ENCODE measurements around the gene VPS13D. TPM values are rescaled to one million over a fixed set of nuclear protein-coding genes. Genes with fewer than 3 reads are reported as not detected.

VPS13D gene
- total and polyA plus RNA-seq, 10 of the 15 experiments (the other 5 are each of a cell fraction or from before 2014, with no cell fraction given): 1.4 to 16.9 (median 8.5) TPM

DNA sequence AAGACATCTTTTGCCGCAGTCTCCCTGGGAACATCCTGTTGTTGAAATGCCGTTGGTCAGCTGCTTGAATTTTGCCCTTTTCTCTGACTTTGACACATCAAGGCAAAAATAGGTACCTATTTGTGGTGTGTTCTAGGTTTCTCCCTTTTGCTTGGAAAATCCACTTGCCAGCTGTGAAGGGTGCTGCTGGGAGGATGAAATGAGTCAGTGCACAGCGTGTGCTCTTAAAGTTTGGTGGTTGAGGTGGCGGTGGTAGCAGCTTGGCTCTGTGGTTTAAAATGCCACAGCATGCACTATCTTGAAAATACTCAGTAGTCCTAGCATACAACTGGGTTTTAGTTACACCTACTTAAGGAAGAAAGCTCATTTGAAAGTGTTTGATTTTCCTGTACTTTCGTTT is 204.3 kb downstream of the VPS13D start (continued):
- TF ChIP-seq, protein P1, sequence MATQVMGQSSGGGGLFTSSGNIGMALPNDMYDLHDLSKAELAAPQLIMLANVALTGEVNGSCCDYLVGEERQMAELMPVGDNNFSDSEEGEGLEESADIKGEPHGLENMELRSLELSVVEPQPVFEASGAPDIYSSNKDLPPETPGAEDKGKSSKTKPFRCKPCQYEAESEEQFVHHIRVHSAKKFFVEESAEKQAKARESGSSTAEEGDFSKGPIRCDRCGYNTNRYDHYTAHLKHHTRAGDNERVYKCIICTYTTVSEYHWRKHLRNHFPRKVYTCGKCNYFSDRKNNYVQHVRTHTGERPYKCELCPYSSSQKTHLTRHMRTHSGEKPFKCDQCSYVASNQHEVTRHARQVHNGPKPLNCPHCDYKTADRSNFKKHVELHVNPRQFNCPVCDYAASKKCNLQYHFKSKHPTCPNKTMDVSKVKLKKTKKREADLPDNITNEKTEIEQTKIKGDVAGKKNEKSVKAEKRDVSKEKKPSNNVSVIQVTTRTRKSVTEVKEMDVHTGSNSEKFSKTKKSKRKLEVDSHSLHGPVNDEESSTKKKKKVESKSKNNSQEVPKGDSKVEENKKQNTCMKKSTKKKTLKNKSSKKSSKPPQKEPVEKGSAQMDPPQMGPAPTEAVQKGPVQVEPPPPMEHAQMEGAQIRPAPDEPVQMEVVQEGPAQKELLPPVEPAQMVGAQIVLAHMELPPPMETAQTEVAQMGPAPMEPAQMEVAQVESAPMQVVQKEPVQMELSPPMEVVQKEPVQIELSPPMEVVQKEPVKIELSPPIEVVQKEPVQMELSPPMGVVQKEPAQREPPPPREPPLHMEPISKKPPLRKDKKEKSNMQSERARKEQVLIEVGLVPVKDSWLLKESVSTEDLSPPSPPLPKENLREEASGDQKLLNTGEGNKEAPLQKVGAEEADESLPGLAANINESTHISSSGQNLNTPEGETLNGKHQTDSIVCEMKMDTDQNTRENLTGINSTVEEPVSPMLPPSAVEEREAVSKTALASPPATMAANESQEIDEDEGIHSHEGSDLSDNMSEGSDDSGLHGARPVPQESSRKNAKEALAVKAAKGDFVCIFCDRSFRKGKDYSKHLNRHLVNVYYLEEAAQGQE (IDR thresholded peaks at IDR 0.05; ENCODE audit: low read depth, low read length): no peak
- TF ChIP-seq CHD1 (IDR thresholded peaks at IDR 0.05; ENCODE audit: low read depth, low read length): no peak
- TF ChIP-seq POLR2A (IDR thresholded peaks at IDR 0.05; ENCODE audit: low read depth, low read length): no peak
- TF ChIP-seq, protein P2, sequence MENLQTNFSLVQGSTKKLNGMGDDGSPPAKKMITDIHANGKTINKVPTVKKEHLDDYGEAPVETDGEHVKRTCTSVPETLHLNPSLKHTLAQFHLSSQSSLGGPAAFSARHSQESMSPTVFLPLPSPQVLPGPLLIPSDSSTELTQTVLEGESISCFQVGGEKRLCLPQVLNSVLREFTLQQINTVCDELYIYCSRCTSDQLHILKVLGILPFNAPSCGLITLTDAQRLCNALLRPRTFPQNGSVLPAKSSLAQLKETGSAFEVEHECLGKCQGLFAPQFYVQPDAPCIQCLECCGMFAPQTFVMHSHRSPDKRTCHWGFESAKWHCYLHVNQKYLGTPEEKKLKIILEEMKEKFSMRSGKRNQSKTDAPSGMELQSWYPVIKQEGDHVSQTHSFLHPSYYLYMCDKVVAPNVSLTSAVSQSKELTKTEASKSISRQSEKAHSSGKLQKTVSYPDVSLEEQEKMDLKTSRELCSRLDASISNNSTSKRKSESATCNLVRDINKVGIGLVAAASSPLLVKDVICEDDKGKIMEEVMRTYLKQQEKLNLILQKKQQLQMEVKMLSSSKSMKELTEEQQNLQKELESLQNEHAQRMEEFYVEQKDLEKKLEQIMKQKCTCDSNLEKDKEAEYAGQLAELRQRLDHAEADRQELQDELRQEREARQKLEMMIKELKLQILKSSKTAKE (IDR thresholded peaks at IDR 0.05; ENCODE audit: low read depth, poor library complexity, severe bottlenecking): peak; percentile 63
- TF ChIP-seq, protein P3, sequence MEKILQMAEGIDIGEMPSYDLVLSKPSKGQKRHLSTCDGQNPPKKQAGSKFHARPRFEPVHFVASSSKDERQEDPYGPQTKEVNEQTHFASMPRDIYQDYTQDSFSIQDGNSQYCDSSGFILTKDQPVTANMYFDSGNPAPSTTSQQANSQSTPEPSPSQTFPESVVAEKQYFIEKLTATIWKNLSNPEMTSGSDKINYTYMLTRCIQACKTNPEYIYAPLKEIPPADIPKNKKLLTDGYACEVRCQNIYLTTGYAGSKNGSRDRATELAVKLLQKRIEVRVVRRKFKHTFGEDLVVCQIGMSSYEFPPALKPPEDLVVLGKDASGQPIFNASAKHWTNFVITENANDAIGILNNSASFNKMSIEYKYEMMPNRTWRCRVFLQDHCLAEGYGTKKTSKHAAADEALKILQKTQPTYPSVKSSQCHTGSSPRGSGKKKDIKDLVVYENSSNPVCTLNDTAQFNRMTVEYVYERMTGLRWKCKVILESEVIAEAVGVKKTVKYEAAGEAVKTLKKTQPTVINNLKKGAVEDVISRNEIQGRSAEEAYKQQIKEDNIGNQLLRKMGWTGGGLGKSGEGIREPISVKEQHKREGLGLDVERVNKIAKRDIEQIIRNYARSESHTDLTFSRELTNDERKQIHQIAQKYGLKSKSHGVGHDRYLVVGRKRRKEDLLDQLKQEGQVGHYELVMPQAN (conservative IDR thresholded peaks at IDR 0.05): 0 out of 2 replicates have a peak, but pooled peaks have one; percentile 31
- 0 out of 2 replicates have a peak, but pooled peaks have one; percentile 11 for TF ChIP-seq ZSCAN29 (IDR thresholded peaks at IDR 0.05)
- TF ChIP-seq SPI1 (IDR thresholded peaks at IDR 0.05; ENCODE audit: borderline replicate concordance, insufficient read depth, low read depth, low read length): no peak
- 0 out of 2 replicates have a peak, but pooled peaks have one; percentile 20 for TF ChIP-seq TCF7 (IDR thresholded peaks at IDR 0.05; ENCODE audit: borderline replicate concordance)
- TF ChIP-seq YBX1 (IDR thresholded peaks at IDR 0.05): no peak
- no peak for TF ChIP-seq SMAD1 (IDR thresholded peaks at IDR 0.05; ENCODE audit: low read depth, partially characterized antibody)
- peak; percentile 82 for TF ChIP-seq PAX5 (IDR thresholded peaks at IDR 0.05; ENCODE audit: borderline replicate concordance, low read depth, low read length)
- no peak for TF ChIP-seq CBX5 (IDR thresholded peaks at IDR 0.05; ENCODE audit: low read depth)
- TF ChIP-seq CHD2 (IDR thresholded peaks at IDR 0.05; ENCODE audit: borderline replicate concordance, low read depth, low read length): 0 out of 2 replicates have a peak, but pooled peaks have one; percentile 24
- TF ChIP-seq, protein P4, sequence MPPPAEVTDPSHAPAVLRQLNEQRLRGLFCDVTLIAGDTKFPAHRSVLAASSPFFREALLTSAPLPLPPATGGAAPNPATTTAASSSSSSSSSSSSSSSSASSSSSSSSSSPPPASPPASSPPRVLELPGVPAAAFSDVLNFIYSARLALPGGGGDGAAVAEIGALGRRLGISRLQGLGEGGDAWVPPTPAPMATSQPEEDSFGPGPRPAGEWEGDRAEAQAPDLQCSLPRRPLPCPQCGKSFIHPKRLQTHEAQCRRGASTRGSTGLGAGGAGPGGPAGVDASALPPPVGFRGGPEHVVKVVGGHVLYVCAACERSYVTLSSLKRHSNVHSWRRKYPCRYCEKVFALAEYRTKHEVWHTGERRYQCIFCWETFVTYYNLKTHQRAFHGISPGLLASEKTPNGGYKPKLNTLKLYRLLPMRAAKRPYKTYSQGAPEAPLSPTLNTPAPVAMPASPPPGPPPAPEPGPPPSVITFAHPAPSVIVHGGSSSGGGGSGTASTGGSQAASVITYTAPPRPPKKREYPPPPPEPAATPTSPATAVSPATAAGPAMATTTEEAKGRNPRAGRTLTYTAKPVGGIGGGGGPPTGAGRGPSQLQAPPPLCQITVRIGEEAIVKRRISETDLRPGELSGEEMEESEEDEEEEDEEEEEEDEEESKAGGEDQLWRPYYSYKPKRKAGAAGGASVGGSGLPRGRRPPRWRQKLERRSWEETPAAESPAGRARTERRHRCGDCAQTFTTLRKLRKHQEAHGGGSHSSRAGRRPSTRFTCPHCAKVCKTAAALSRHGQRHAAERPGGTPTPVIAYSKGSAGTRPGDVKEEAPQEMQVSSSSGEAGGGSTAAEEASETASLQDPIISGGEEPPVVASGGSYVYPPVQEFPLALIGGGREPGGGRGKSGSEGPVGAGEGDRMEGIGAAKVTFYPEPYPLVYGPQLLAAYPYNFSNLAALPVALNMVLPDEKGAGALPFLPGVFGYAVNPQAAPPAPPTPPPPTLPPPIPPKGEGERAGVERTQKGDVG (CRISPR knock-in tag; IDR thresholded peaks at IDR 0.05): no peak
- TF ChIP-seq, protein P5, sequence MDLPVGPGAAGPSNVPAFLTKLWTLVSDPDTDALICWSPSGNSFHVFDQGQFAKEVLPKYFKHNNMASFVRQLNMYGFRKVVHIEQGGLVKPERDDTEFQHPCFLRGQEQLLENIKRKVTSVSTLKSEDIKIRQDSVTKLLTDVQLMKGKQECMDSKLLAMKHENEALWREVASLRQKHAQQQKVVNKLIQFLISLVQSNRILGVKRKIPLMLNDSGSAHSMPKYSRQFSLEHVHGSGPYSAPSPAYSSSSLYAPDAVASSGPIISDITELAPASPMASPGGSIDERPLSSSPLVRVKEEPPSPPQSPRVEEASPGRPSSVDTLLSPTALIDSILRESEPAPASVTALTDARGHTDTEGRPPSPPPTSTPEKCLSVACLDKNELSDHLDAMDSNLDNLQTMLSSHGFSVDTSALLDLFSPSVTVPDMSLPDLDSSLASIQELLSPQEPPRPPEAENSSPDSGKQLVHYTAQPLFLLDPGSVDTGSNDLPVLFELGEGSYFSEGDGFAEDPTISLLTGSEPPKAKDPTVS (IDR thresholded peaks at IDR 0.05; ENCODE audit: low read depth, low read length): no peak
- TF ChIP-seq CEBPB (IDR thresholded peaks at IDR 0.05; ENCODE audit: borderline replicate concordance in 1 of 2, low read depth in 2 of 2, low read length in 2 of 2): no peak
- no peak for TF ChIP-seq FOS (IDR thresholded peaks at IDR 0.05; ENCODE audit: borderline replicate concordance, extremely low read depth, insufficient read length)
- TF ChIP-seq, protein P6, sequence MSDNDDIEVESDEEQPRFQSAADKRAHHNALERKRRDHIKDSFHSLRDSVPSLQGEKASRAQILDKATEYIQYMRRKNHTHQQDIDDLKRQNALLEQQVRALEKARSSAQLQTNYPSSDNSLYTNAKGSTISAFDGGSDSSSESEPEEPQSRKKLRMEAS (IDR thresholded peaks at IDR 0.05; ENCODE audit: low read depth, low read length): no peak
